Measurements from ENCODE around the gene PPIP5K1. TPM values are rescaled to one million over a fixed set of nuclear protein-coding genes. Genes with fewer than 3 reads are reported as not detected.

Gene PPIP5K1
- total RNA-seq, 4 donors from 2014 or later, result 22.6 to 57.9 (median 40.4) TPM

DNA sequence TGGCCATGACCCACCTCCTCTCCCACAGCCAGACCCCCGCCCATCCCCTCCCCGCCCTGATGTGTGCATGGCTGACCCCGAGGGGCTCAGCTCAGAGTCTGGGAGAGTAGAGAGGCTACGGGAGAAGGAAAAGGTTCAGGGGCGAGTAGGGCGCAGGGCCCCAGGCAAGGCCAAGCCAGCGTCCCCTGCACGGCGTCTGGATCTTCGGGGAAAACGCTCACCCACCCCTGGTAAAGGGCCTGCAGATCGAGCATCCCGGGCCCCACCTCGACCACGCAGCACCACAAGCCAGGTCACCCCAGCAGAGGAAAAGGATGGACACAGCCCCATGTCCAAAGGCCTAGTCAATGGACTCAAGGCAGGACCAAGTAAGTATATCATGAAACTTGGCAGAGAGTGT, 60.9 kb downstream of the PPIP5K1 start:
- Histone ChIP-seq H3K27me3 (no peaks in the 10 kb centered on the region), H3K9me3 (peaks cover 0 to 16% (median 0%) of the 10 kb centered on the region in 4 donors), H3K36me3 (peaks cover 0 to 65% (median 0%) of the 10 kb centered on the region in 3 donors), H3K4me3 (no peak overlapping the region), H3K4me1 (peaks cover 0 to 12% (median 0%) of the 10 kb centered on the region in 4 donors), H3K27ac (no peak overlapping the region)
- no peak for DNase-seq (ENCODE audit: low spot score in 2 of 2)
- TF ChIP-seq POLR2A (IDR thresholded peaks at IDR 0.05), result no peak
- no peak for TF ChIP-seq EP300 (IDR thresholded peaks at IDR 0.05)
- TF ChIP-seq, protein P1, sequence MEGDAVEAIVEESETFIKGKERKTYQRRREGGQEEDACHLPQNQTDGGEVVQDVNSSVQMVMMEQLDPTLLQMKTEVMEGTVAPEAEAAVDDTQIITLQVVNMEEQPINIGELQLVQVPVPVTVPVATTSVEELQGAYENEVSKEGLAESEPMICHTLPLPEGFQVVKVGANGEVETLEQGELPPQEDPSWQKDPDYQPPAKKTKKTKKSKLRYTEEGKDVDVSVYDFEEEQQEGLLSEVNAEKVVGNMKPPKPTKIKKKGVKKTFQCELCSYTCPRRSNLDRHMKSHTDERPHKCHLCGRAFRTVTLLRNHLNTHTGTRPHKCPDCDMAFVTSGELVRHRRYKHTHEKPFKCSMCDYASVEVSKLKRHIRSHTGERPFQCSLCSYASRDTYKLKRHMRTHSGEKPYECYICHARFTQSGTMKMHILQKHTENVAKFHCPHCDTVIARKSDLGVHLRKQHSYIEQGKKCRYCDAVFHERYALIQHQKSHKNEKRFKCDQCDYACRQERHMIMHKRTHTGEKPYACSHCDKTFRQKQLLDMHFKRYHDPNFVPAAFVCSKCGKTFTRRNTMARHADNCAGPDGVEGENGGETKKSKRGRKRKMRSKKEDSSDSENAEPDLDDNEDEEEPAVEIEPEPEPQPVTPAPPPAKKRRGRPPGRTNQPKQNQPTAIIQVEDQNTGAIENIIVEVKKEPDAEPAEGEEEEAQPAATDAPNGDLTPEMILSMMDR (IDR thresholded peaks at IDR 0.05), result no peak
- WGBS, 2 donors, result 90 to 97% methylated on average over 15 of the region's 15 CpGs

DNA sequence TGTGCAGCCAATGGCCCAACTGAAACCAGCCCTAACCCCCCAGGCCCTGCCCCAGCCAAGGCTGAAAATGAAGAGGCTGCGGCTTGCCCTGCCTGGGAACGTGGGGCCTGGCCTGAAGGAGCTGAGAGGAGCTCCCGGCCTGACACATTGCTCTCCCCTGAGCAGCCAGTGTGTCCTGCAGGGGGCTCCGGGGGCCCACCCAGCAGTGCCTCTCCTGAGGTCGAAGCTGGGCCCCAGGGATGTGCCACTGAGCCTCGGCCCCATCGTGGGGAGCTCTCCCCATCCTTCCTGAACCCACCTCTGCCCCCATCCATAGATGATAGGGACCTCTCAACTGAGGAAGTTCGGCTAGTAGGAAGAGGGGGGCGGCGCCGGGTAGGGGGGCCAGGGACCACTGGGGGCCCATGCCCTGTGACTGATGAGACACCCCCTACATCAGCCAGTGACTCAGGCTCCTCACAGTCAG, 61.4 kb downstream of the PPIP5K1 start:
- 86% methylated on average over 6 of the region's 11 CpGs; no CpG with 5 or more reads in 1 of the 2 donors for WGBS, 2 donors
- no peak for DNase-seq (ENCODE audit: low spot score in 2 of 2)
- Histone ChIP-seq H3K27ac (no peak overlapping the region), H3K4me3 (no peak overlapping the region), H3K4me1 (peaks cover 0 to 12% (median 0%) of the 10 kb centered on the region in 4 donors), H3K36me3 (peaks cover 0 to 65% (median 0%) of the 10 kb centered on the region in 3 donors), H3K9me3 (peaks cover 0 to 22% (median 0%) of the 10 kb centered on the region in 4 donors), H3K27me3 (no peaks in the 10 kb centered on the region)
- TF ChIP-seq, protein P1 (IDR thresholded peaks at IDR 0.05), result no peak

DNA sequence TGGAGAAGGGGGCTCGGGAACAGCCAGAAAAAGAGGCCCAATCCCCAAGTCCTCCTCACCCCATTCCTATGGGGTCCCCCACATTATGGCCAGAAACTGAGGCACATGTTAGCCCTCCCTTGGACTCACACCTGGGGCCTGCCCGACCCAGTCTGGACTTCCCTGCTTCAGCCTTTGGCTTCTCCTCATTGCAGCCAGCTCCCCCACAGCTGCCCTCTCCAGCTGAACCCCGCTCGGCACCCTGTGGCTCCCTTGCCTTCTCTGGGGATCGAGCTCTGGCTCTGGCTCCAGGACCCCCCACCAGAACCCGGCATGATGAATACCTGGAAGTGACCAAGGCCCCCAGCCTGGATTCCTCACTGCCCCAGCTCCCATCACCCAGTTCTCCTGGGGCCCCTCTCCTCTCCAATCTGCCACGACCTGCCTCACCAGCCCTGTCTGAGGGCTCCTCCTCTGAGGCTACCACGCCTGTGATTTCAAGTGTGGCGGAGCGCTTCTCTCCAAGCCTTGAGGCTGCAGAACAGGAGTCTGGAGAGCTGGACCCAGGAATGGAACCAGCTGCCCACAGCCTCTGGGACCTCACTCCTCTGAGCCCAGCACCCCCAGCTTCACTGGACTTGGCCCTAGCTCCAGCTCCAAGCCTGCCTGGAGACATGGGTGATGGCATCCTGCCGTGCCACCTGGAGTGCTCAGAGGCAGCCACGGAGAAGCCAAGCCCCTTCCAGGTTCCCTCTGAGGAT, 62.0 kb downstream of the PPIP5K1 start:
- Histone ChIP-seq H3K36me3 (peaks cover 0 to 70% (median 0%) of the 10 kb centered on the region in 3 donors), H3K27me3 (no peaks in the 10 kb centered on the region), H3K4me1 (peaks cover 0 to 12% (median 0%) of the 10 kb centered on the region in 4 donors), H3K9me3 (peaks cover 0 to 28% (median 0%) of the 10 kb centered on the region in 4 donors), H3K4me3 (no peak overlapping the region), H3K27ac (no peak overlapping the region)
- 78 to 81% methylated on average over 9 to 12 of the region's 12 CpGs for WGBS, 2 donors
- TF ChIP-seq, protein P1 (IDR thresholded peaks at IDR 0.05), result no peak
- no peak for DNase-seq (ENCODE audit: low spot score in 2 of 2)

DNA sequence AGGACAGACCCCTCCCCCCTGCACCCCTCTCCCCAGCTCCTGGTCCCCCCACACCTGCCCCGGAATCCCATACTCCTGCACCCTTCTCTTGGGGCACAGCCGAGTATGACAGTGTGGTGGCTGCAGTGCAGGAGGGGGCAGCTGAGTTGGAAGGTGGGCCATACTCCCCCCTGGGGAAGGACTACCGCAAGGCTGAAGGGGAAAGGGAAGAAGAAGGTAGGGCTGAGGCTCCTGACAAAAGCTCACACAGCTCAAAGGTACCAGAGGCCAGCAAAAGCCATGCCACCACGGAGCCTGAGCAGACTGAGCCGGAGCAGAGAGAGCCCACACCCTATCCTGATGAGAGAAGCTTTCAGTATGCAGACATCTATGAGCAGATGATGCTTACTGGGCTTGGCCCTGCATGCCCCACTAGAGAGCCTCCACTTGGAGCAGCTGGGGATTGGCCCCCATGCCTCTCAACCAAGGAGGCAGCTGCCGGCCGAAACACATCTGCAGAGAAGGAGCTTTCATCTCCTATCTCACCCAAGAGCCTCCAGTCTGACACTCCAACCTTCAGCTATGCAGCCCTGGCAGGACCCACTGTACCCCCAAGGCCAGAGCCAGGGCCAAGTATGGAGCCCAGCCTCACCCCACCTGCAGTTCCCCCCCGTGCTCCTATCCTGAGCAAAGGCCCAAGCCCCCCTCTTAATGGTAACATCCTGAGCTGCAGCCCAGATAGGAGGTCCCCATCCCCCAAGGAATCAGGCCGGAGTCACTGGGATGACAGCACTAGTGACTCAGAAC, 62.8 kb downstream of the PPIP5K1 start:
- Histone ChIP-seq H3K27ac (no peak overlapping the region), H3K4me1 (peaks cover 0 to 12% (median 0%) of the 10 kb centered on the region in 4 donors), H3K27me3 (no peaks in the 10 kb centered on the region), H3K36me3 (peaks cover 0 to 78% (median 0%) of the 10 kb centered on the region in 3 donors), H3K9me3 (peaks cover 0 to 33% (median 0%) of the 10 kb centered on the region in 4 donors), H3K4me3 (no peak overlapping the region)
- TF ChIP-seq EP300 (IDR thresholded peaks at IDR 0.05) (no peak), POLR2A (IDR thresholded peaks at IDR 0.05) (no peak)
- TF ChIP-seq, protein P1 (IDR thresholded peaks at IDR 0.05), result no peak
- no peak for DNase-seq (ENCODE audit: low spot score in 2 of 2)
- 82 to 84% methylated on average over 9 of the region's 9 CpGs for WGBS, 2 donors

All from tibial nerve (tissue), 4 donors.